ENCODE data around the gene SLC38A7.
"Not testable (repeated sequence)": the region's sequence is repeated elsewhere in the genome, so short reads cannot be mapped to it uniquely, and the experiment has no call there.

Gene SLC38A7, protein sequence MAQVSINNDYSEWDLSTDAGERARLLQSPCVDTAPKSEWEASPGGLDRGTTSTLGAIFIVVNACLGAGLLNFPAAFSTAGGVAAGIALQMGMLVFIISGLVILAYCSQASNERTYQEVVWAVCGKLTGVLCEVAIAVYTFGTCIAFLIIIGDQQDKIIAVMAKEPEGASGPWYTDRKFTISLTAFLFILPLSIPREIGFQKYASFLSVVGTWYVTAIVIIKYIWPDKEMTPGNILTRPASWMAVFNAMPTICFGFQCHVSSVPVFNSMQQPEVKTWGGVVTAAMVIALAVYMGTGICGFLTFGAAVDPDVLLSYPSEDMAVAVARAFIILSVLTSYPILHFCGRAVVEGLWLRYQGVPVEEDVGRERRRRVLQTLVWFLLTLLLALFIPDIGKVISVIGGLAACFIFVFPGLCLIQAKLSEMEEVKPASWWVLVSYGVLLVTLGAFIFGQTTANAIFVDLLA

DNA sequence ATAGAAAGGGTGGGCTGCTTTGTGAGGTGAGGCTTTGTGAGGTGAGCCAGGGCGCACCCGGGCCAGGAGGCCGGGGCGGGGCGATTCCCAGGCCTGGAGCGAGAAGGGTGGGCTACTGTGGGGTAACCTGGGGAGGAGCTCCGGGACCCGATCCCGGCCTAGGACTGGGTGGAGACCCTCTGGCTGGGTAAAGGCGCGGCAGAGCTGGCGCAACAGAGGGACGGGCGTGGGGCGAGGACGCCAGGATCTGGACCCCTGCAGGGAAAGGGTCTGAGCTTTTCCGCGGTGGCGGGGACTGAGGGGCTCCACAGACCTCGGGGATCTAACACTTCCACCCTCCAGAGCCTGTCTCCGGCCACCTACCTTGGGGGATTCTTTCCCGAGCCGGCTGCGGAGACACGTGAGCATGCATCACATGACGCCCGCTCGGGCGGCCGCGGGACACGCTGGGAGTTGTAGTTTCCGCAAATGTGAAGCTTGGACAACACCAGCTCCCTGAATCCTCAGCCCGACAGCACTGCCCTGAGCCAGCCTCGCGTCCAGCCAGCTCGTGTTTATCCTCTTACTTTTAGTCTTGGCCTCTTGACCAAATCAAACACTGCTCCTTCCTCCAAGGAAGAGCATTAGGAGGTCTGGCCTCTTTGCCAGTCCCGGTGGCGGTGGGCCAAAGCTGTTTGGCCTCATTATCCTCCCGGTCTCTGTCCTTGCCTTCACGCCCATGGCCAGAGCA, at the start of gene SLC38A7:
TSS of gene SLC38A7 (minus strand) at position 417 of the 730 bp plus-strand sequence. CDS start 4,644 bp downstream, outside the sequence.
- peak; percentile 55 for DNase-seq

- peak; percentile 73 for DNase-seq
These were observed 49.3 kb upstream of the SLC38A7 start, which contains the start of gene GOT2 for GRCh38 chr16:58733671-58734458. GOT2 (minus strand) TSS chr16:58734316; CDS start chr16:58734228, 88 bp downstream.

DNA sequence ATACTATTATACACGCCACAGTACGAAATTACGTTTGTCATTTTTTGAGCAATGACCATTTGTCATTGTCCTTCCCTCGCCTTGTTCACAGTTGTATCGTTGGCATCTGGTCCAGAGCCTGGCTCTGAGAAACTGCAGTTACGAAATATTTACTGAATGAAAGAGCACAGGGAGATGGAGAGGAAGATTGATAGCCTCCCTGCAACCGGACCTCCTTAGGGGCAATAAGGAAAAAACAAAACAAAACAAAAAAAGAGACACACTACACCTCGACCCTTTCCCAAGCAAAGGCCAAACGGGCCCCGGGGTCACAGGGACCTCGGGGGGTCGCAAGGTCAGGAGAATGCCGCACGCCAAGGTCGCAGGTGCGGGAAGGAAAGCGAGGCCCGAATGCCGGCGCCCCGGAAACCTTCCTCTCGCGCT, 48.7 kb upstream of the SLC38A7 start:
- no peak for DNase-seq

- no peak for DNase-seq
These were observed 48.1 kb upstream of the SLC38A7 start for GRCh38 chr16:58732545-58733247.

- DNase-seq = no peak
These were observed 46.3 kb upstream of the SLC38A7 start for GRCh38 chr16:58730724-58731370.

GRCh38 chr16:58727796-58728568, 43.4 kb upstream of the SLC38A7 start:
- DNase-seq = no peak

DNA sequence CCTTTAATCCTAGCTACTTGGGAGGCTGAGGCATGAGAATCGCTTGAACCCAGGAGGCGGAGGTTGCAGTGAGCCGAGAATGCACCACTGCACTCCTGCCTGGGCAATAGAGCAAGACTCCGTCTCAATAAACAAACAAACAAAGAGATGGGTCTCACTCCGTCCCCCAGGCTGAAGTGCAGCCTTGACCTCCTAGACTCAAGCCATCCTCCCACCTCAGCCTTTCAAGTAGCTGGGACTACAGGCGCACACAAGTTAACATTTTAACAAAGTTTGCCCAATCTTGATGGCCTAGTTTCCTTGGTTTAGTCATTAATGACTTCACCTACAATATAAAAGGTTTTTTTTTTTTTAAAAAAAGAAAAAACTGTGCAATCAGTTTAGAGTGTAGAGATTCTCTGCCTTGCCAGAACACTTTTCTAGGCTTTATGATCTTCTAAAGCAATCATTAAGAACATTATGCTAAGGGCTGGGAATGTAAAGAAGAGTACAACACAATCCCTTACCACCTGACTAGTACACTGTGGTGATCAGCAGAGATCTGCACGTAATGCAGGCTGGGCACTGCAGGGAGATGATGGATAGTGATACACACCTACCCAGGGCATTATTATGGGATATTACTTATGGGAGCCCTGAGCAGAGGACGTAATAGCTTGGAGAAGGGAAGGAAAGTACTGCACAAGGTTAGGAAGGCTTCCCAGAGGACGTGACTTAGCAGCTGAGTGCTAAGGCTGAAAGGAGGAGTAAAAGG, 42.6 kb upstream of the SLC38A7 start:
- DNase-seq = no peak

- no peak for DNase-seq
These were observed 38.5 kb upstream of the SLC38A7 start for GRCh38 chr16:58723109-58723508.

DNA sequence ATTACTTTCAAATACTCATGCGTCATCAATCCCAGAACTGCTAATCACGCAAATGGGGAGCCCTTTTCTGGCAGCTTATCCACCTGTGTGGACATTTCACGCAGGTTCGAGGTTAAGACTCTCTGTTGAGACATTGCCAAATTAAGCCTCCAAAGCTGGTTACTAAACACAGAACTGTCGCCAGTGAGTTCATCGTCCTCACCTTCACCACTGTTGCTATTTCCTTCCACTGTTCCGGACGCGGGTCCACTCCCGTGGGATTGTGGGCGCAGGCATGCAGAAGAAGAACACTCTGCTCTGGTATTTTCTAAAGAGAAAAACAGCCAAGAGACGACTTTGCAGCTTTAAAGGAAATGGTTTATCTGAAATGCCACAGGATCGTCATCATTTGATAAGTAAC, 33.4 kb upstream of the SLC38A7 start:
- no peak for DNase-seq

DNA sequence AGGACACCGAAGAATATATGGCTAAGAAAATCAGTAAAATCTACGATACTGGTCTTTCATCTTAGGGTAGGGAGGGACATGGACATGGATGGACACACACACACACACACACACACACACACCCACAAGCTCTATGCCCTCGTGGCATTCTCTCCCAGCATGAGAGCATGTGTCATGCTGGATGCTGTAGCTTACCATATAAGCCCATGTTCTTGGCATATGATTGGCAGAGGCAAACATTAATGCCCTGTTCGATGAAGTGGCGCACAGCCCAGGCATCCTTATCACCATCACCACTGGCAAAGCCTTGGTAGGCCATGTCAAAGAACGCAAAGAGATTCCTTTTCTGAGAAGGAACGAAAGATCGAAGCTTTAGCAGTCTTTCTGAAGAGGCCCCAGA, 31.9 kb upstream of the SLC38A7 start:
- no peak for DNase-seq

DNA sequence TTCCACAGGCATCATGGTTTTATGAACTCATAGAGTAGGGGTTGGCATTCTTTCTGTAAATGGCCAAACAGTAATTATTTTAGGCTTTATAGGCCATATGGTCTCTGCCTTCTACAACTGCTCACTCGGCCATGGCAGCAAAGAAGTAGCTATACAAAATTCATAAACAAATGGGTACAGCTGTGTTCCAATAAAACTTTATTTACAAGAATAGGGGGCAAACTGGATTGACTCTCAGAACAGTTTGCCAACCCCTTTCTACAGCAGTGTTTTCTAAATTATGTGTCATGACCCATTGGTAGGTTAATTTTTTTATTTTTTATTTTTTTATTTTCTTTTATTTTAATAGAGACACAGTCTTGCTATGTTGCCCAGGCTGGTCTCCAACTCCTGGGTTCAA, 29.2 kb upstream of the SLC38A7 start:
- DNase-seq = no peak

- DNase-seq = no peak
These were observed 24.8 kb upstream of the SLC38A7 start for GRCh38 chr16:58709333-58709732.

DNA sequence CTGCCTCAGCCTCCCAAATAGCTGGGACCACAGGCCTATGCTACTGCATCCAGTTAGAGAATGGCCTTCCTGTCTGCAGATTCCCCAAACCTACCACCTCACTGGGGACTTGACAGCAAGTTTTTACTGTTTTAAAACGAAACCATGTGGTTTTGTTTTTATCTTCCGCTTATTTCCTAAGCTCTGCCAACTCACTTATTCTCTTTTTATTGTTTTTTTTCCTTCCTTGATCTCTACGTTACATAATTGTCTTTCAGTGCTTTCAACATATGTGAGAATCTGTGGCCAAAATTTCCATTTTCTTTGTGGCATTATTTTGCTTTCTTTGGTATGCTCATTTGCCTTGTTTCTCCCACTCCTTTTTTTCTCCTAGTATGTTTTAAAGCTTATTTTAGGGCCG, 14.6 kb upstream of the SLC38A7 start:
- no peak for DNase-seq

DNA sequence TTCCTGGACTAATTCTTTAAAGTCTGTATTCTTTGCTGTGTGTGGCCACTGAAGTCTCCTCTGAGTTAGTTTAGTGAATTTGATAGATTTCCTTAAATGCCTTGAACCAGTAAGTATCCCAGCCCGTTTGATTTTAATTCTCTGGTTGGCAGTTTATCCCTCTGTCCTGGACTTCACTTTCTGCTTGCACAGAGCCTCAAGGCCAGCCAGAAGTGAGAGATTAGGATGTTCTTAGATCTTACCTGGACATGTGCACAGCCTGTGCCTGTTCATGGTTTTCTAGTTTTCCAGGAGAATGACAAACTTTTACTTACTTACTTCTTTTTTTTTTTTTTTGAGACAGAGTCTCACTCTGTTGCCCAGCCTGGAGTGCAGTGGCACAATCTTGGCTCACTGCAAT, 10.8 kb upstream of the SLC38A7 start:
- DNase-seq = no peak

- no peak for DNase-seq
These were observed 7.9 kb upstream of the SLC38A7 start for GRCh38 chr16:58692450-58692849.

DNA sequence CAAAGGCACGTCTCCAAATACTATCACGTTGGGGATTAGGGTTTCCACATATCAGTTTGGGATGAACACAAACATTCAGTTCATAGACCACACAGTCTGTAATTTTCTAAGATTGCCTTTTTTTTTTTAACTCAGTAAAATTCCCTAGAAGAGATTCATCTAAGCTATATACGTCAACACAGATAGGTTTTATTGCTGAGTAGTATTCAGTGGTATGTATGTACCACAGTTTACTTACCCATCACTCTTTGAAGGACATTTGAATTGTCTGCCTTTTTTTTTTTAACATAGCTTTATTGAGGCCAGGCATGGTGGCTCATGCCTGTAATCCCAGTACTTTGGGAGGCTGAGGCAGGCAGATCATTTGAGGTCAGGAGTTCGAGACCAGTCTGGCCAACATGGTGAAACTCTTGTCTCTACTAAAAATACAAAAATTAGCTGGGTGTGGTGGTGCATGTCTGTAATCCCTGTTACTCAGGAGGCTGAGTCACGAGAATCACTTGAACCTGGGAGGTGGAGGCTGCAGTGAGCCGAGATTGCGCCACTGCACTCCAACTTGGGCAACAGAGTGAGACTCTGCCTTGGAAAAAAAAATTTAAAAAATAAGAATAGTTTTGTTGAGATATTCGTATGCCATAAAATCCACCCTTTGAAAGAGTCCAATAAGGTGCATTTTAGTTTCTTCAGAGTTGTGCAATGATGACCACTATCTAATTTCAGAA, 2.6 kb upstream of the SLC38A7 start:
- DNase-seq = not testable (repeated sequence)

GRCh38 chr16:58685084-58685449, 497 bp upstream of the SLC38A7 start:
- no peak for DNase-seq

DNA sequence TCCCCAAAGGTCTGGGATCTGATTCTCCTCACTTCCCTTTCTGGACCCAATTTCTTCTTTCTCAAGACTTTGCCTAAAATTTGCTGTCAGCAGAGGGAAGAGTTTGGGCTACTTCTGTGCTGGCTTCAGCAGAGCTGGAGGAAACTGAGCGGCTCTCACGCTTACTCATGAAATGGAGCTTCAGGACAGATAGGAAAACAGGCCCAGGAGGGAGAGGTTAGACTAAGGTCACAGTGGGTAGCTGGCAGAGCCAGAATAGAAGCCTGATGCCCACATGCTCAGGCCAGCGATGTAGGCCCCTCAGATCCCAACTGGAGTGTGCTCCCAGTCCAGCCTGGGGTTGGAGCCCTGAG, 593 bp downstream of the SLC38A7 start:
- no peak for DNase-seq

DNA sequence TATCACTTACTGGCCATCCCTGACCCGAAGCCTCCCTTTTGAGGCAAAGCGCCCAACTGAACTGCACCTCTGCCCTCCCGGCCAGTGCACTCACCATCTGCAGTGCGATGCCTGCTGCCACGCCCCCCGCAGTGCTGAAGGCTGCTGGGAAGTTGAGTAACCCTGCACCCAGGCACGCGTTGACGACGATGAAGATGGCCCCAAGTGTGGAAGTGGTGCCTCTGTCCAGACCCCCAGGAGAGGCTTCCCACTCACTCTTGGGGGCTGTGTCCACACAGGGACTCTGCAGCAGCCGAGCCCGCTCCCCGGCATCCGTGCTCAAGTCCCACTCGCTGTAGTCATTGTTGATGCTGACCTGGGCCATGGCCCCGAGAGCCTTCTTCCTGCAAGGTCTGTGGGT, 4.8 kb downstream of the SLC38A7 start:
- no peak for DNase-seq

- no peak for DNase-seq
These were observed 5.9 kb downstream of the SLC38A7 start for GRCh38 chr16:58678716-58679115.

Measured in stimulated activated naive CD4-positive, alpha-beta T cell treated with Interleukin-2 at 50 U/mL for 16 hours (primary cell).